GM12878 (cell line): ENCODE data around the gene STEAP1B. TPM values are rescaled to one million over a fixed set of nuclear protein-coding genes. Genes with fewer than 3 reads are reported as not detected.

Experiments used
- CBX3 ChIP-seq: fragments of 200-600 bp; sonication (generic); IDR thresholded peaks from 2 replicates; pipeline ENCODE4 v1.6.1; 2016; ENCODE audit warnings: low read depth, borderline replicate concordance
- CBX5 ChIP-seq: sonication (generic); IDR thresholded peaks from 2 replicates; pipeline ENCODE4 v1.6.1; 2016; ENCODE audit warnings: low read depth, moderate library complexity, mild to moderate bottlenecking, inconsistent platforms
- CEBPB ChIP-seq, 2 experiments: fragments of 150-350 bp in 1 of 2; IDR thresholded peaks; 2 replicates each; pipeline ENCODE4 v1.6.1; 2012 to 2014; ENCODE audit warnings: low read depth in 2 of 2, low read length in 2 of 2, borderline replicate concordance in 1 of 2, inconsistent platforms in 1 of 2
- CTCF ChIP-seq, 3 experiments: IDR thresholded peaks in 2 of 3; conservative IDR thresholded peaks in 1 of 3; 2 replicates each; pipeline ENCODE4 v1.5.1; 2011; ENCODE audit warnings: low read depth in 3 of 3, low read length in 3 of 3, mild to moderate bottlenecking in 3 of 3, control low read depth in 2 of 3, moderate library complexity in 2 of 3, inconsistent platforms in 1 of 3, mixed read lengths in 1 of 3; ENCODE audit not compliant: control insufficient read depth in 2 of 3, insufficient read depth in 1 of 3; ENCODE audit errors: extremely low read depth in 1 of 3
- KLF5 ChIP-seq: fragments of 450-650 bp; IDR thresholded peaks from 2 replicates; pipeline ENCODE4 v1.6.1; 2014; ENCODE audit warnings: mild to moderate bottlenecking; ENCODE audit not compliant: partially characterized antibody
- MEF2A ChIP-seq: IDR thresholded peaks from 2 replicates; pipeline ENCODE4 v1.6.1; 2011; ENCODE audit warnings: low read depth, mild to moderate bottlenecking, low read length, moderate library complexity; ENCODE audit not compliant: insufficient read depth
- MTA3 ChIP-seq: IDR thresholded peaks from 2 replicates; pipeline ENCODE4 v1.6.1; 2012; ENCODE audit warnings: low read length, inconsistent platforms, borderline replicate concordance
- POLR2AphosphoS5 ChIP-seq: IDR thresholded peaks from 2 replicates; pipeline ENCODE4 v1.6.1; 2011; ENCODE audit warnings: mild to moderate bottlenecking, low read length, inconsistent platforms
- RCOR1 ChIP-seq: conservative IDR thresholded peaks from 2 replicates; pipeline ENCODE4 v1.6.1; 2012; ENCODE audit warnings: low read depth, low read length, improper control_type of control experiment
- STAT3 ChIP-seq: IDR thresholded peaks from 2 replicates; pipeline ENCODE4 v1.6.1; 2011; ENCODE audit warnings: low read depth, low read length, improper control_type of control experiment
- TCF3 ChIP-seq: IDR thresholded peaks from 2 replicates; pipeline ENCODE4 v1.6.1; 2012; ENCODE audit warnings: low read depth, mild to moderate bottlenecking, low read length, borderline replicate concordance; ENCODE audit not compliant: insufficient read depth
- USF1 ChIP-seq: IDR thresholded peaks from 2 replicates; pipeline ENCODE4 v1.6.1; 2011; ENCODE audit warnings: borderline replicate concordance, low read depth, mild to moderate bottlenecking, moderate library complexity, mixed read lengths, low read length; ENCODE audit not compliant: insufficient read depth; ENCODE audit errors: extremely low read length
- ZNF274 ChIP-seq: IDR thresholded peaks from one replicate; pipeline ENCODE4 v1.8.0; 2011; ENCODE audit not compliant: insufficient read length, insufficient read depth
- ZNF622 ChIP-seq: fragments of 450-650 bp; IDR thresholded peaks from 2 replicates; pipeline ENCODE4 v1.6.1; 2017; ENCODE audit warnings: mild to moderate bottlenecking, inconsistent platforms
- polyA plus RNA-seq, 11 experiments: library from polyadenylated mRNA; depleted of rRNA in 4 of 11; unstranded in 6 of 11; stranded (reverse) in 5 of 11; fragments of >200 nt; fragmentation: Nextera tagmentation in 4 of 11; fragmentation: Illumina TruSeq in 1 of 11; extraction: Ambion mirVana in 4 of 11; extraction: Trizol in 1 of 11; gene quantifications; 1 replicate in 1 of 11; 2 replicates in 10 of 11; pipeline versions ENCODE4 v1.2.1 to v1.2.3, GENCODE V29; 2011 to 2016; ENCODE audit warnings: inconsistent platforms in 2 of 11, missing spikeins in 2 of 11, low read depth in 1 of 11
- total RNA-seq, 4 experiments: library from RNA; depleted of rRNA in 3 of 4; stranded (reverse); fragments of >200 nt in 3 of 4; fragmentation: Illumina TruSeq in 1 of 4; extraction: Trizol in 1 of 4; gene quantifications; 2 replicates each; pipeline versions ENCODE4 v1.2.1 to v1.2.3, GENCODE V29; 2013 to 2021
- TF ChIP-seq, protein P1 (sequence below): fragments of 450-650 bp; formaldehyde crosslinking; IDR thresholded peaks from 2 replicates; pipeline ENCODE4 v1.4.0; 2020; ENCODE audit warnings: mild to moderate bottlenecking, moderate library complexity
- TF ChIP-seq, protein P2 (sequence below): fragments of 450-650 bp; conservative IDR thresholded peaks from 2 replicates; pipeline ENCODE4 v1.6.1; 2017; ENCODE audit warnings: mild to moderate bottlenecking, moderate library complexity
- TF ChIP-seq, protein P3 (sequence below): fragments of 450-650 bp; IDR thresholded peaks from 2 replicates; pipeline ENCODE4 v1.6.1; 2018; ENCODE audit warnings: mild to moderate bottlenecking, low read depth, moderate library complexity; ENCODE audit not compliant: partially characterized antibody

STEAP1B gene
- total and polyA plus RNA-seq, 10 of the 15 experiments (the other 5 are each of a cell fraction or from before 2014, with no cell fraction given), result 0.14 TPM; not detected in 9

DNA sequence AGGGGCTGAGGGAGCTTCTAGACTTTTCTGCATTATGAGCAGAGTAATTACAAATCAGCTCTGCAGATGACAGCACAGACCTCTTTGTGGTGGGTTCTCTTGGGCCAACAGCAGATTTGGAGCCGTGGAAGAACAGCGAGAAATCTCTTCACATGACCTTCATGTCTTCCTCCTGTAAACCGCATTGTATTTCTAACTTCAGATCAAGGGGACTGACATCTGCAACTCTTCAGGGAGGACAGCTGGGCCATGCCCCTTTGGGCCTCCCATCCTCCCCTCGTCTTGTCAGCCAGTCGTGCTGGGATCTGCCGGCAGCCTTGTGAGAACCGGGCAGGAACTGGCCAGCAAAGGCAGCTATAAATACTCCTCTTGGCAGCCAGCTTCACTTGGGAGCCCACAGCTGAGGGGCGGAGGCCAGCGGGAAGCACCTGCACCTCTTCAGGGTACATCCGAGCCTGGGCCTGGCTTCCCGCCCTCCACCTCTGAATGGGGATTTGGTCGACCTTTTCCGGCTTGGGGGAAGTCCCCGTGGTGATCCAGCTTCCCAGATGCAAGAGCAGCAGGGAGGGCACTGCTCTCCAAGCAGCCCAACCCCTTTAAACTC, 54.7 kb downstream of the STEAP1B start (continued):
- TF ChIP-seq, protein P1, sequence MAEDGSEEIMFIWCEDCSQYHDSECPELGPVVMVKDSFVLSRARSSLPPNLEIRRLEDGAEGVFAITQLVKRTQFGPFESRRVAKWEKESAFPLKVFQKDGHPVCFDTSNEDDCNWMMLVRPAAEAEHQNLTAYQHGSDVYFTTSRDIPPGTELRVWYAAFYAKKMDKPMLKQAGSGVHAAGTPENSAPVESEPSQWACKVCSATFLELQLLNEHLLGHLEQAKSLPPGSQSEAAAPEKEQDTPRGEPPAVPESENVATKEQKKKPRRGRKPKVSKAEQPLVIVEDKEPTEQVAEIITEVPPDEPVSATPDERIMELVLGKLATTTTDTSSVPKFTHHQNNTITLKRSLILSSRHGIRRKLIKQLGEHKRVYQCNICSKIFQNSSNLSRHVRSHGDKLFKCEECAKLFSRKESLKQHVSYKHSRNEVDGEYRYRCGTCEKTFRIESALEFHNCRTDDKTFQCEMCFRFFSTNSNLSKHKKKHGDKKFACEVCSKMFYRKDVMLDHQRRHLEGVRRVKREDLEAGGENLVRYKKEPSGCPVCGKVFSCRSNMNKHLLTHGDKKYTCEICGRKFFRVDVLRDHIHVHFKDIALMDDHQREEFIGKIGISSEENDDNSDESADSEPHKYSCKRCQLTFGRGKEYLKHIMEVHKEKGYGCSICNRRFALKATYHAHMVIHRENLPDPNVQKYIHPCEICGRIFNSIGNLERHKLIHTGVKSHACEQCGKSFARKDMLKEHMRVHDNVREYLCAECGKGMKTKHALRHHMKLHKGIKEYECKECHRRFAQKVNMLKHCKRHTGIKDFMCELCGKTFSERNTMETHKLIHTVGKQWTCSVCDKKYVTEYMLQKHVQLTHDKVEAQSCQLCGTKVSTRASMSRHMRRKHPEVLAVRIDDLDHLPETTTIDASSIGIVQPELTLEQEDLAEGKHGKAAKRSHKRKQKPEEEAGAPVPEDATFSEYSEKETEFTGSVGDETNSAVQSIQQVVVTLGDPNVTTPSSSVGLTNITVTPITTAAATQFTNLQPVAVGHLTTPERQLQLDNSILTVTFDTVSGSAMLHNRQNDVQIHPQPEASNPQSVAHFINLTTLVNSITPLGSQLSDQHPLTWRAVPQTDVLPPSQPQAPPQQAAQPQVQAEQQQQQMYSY, result no peak
- TF ChIP-seq TCF3, result peak; percentile 93
- no peak for TF ChIP-seq CBX5
- TF ChIP-seq ZNF274, result no peak
- TF ChIP-seq USF1, result no peak
- no peak for TF ChIP-seq KLF5
- TF ChIP-seq ZNF622, result no peak
- no peak for TF ChIP-seq MTA3
- no peak for TF ChIP-seq CEBPB (IDR thresholded peaks at IDR 0.05; ENCODE audit: borderline replicate concordance in 1 of 2, low read depth in 2 of 2, low read length in 2 of 2)
- no peak for TF ChIP-seq CTCF (IDR thresholded peaks at IDR 0.05 in 2 of 3, conservative IDR thresholded peaks at IDR 0.05 in 1 of 3; ENCODE audit: control insufficient read depth in 2 of 3, extremely low read depth in 1 of 3, insufficient read depth in 1 of 3, low read depth in 3 of 3, low read length in 3 of 3)
- TF ChIP-seq, protein P2, sequence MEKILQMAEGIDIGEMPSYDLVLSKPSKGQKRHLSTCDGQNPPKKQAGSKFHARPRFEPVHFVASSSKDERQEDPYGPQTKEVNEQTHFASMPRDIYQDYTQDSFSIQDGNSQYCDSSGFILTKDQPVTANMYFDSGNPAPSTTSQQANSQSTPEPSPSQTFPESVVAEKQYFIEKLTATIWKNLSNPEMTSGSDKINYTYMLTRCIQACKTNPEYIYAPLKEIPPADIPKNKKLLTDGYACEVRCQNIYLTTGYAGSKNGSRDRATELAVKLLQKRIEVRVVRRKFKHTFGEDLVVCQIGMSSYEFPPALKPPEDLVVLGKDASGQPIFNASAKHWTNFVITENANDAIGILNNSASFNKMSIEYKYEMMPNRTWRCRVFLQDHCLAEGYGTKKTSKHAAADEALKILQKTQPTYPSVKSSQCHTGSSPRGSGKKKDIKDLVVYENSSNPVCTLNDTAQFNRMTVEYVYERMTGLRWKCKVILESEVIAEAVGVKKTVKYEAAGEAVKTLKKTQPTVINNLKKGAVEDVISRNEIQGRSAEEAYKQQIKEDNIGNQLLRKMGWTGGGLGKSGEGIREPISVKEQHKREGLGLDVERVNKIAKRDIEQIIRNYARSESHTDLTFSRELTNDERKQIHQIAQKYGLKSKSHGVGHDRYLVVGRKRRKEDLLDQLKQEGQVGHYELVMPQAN, result no peak
- TF ChIP-seq POLR2AphosphoS5, result peak; percentile 40; the same call in 1 of the 2 replicates
- no peak for TF ChIP-seq STAT3
- TF ChIP-seq, protein P3, sequence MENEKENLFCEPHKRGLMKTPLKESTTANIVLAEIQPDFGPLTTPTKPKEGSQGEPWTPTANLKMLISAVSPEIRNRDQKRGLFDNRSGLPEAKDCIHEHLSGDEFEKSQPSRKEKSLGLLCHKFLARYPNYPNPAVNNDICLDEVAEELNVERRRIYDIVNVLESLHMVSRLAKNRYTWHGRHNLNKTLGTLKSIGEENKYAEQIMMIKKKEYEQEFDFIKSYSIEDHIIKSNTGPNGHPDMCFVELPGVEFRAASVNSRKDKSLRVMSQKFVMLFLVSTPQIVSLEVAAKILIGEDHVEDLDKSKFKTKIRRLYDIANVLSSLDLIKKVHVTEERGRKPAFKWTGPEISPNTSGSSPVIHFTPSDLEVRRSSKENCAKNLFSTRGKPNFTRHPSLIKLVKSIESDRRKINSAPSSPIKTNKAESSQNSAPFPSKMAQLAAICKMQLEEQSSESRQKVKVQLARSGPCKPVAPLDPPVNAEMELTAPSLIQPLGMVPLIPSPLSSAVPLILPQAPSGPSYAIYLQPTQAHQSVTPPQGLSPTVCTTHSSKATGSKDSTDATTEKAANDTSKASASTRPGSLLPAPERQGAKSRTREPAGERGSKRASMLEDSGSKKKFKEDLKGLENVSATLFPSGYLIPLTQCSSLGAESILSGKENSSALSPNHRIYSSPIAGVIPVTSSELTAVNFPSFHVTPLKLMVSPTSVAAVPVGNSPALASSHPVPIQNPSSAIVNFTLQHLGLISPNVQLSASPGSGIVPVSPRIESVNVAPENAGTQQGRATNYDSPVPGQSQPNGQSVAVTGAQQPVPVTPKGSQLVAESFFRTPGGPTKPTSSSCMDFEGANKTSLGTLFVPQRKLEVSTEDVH, result no peak
- no peak for TF ChIP-seq CBX3
- TF ChIP-seq MEF2A, result peak; percentile 72
- no peak for TF ChIP-seq RCOR1
